HepG2 (cell line): ENCODE data around the gene DHRS4L2. TPM values are rescaled to one million over a fixed set of nuclear protein-coding genes. Genes with fewer than 3 reads are reported as not detected.

Experiments used
- AFF4 ChIP-seq: sonication (generic); formaldehyde crosslinking; IDR thresholded peaks from 2 replicates; pipeline ENCODE4 v1.4.0; 2020; ENCODE audit warnings: missing genetic modification reagents
- AHDC1 ChIP-seq: sonication (generic); formaldehyde crosslinking; IDR thresholded peaks from 2 replicates; pipeline ENCODE4 v1.5.1; 2020; ENCODE audit warnings: mild to moderate bottlenecking, missing genetic modification reagents, borderline replicate concordance
- FOXO4 ChIP-seq: sonication (generic); formaldehyde crosslinking; conservative IDR thresholded peaks from 2 replicates; pipeline ENCODE4 v1.8.1; 2023; ENCODE audit warnings: missing genetic modification reagents
- FOXP1 ChIP-seq, 2 experiments: fragments of 450-650 bp in 1 of 2; IDR thresholded peaks; 2 replicates each; pipeline ENCODE4 v1.6.1; 2017 to 2018; ENCODE audit warnings: antibody characterized with exemption in 1 of 2
- MYNN ChIP-seq: sonication (generic); formaldehyde crosslinking; IDR thresholded peaks from 2 replicates; pipeline ENCODE4 v1.4.0; 2020; ENCODE audit warnings: mild to moderate bottlenecking, low read depth, missing genetic modification reagents
- NCOR1 ChIP-seq: fragments of 200-600 bp; sonication (generic); IDR thresholded peaks from 2 replicates; pipeline ENCODE4 v1.7.0; 2017; ENCODE audit warnings: antibody characterized with exemption, low read length, borderline replicate concordance
- NFRKB ChIP-seq: fragments of 450-650 bp; IDR thresholded peaks from 2 replicates; pipeline ENCODE4 v1.6.1; 2017
- NFYB ChIP-seq: sonication (generic); formaldehyde crosslinking; IDR thresholded peaks from 2 replicates; pipeline ENCODE4 v1.4.0; 2020; ENCODE audit warnings: missing genetic modification reagents
- NPAS2 ChIP-seq: sonication (generic); formaldehyde crosslinking; IDR thresholded peaks from 2 replicates; pipeline ENCODE4 v1.8.0; 2022; ENCODE audit warnings: mild to moderate bottlenecking, missing genetic modification reagents, borderline replicate concordance
- PCBP1 ChIP-seq: fragments of 200-400 bp; formaldehyde crosslinking; IDR thresholded peaks from 2 replicates; pipeline ENCODE4 v1.6.1; 2017; ENCODE audit warnings: mild to moderate bottlenecking, low read depth, low read length, borderline replicate concordance
- SIX1 ChIP-seq: sonication (generic); formaldehyde crosslinking; IDR thresholded peaks from 2 replicates; pipeline ENCODE4 v1.4.0; 2020; ENCODE audit warnings: missing genetic modification reagents, borderline replicate concordance
- TEAD2 ChIP-seq: sonication (generic); formaldehyde crosslinking; IDR thresholded peaks from 2 replicates; pipeline ENCODE4 v1.9.0; 2021; ENCODE audit warnings: missing genetic modification reagents
- ZNF224 ChIP-seq: sonication (generic); formaldehyde crosslinking; IDR thresholded peaks from 2 replicates; pipeline ENCODE4 v1.5.0; 2020; ENCODE audit warnings: mild to moderate bottlenecking, missing genetic modification reagents
- ZNF550 ChIP-seq: sonication (generic); formaldehyde crosslinking; IDR thresholded peaks from 2 replicates; pipeline ENCODE4 v1.4.0; 2020; ENCODE audit warnings: mild to moderate bottlenecking, missing genetic modification reagents, borderline replicate concordance
- ZNF557 ChIP-seq: sonication (generic); formaldehyde crosslinking; IDR thresholded peaks from 2 replicates; pipeline ENCODE4 v1.4.0; 2020; ENCODE audit warnings: missing genetic modification reagents
- ZNF737 ChIP-seq: sonication (generic); formaldehyde crosslinking; IDR thresholded peaks from 2 replicates; pipeline ENCODE4 v1.5.0; 2020; ENCODE audit warnings: missing genetic modification reagents, mild to moderate bottlenecking, borderline replicate concordance
- ZNF740 ChIP-seq: sonication (generic); formaldehyde crosslinking; IDR thresholded peaks from 2 replicates; pipeline ENCODE4 v1.4.0; 2020; ENCODE audit warnings: missing genetic modification reagents
- ZNF772 ChIP-seq: sonication (generic); formaldehyde crosslinking; IDR thresholded peaks from 2 replicates; pipeline ENCODE4 v1.5.0; 2020; ENCODE audit warnings: mild to moderate bottlenecking, missing genetic modification reagents
- polyA plus RNA-seq, 8 experiments: library from polyadenylated mRNA; depleted of rRNA in 3 of 8; stranded (reverse) in 7 of 8; unstranded in 1 of 8; fragments of >200 nt; fragmentation: Illumina TruSeq in 4 of 8; extraction: Trizol in 4 of 8; gene quantifications; 2 replicates each; pipeline versions ENCODE4 v1.2.1 to v1.2.3, GENCODE V29; 2011 to 2016; ENCODE audit warnings: low read depth in 4 of 8, missing spikeins in 1 of 8, mixed read lengths in 1 of 8; ENCODE audit not compliant: insufficient read depth in 1 of 8
- total RNA-seq, 5 experiments: library from RNA; depleted of rRNA; stranded (reverse); fragments of >200 nt; fragmentation: Illumina TruSeq; extraction: Trizol; gene quantifications; 2 replicates each; pipeline ENCODE4 v1.2.3, GENCODE V29; 2016; ENCODE audit warnings: low read depth in 1 of 5

DHRS4L2 gene
- total and polyA plus RNA-seq, 2 of the 13 experiments (the other 11 are each of a cell fraction or from before 2014, with no cell fraction given): 24.7 to 38.2 TPM

GRCh38 chr14:24013654-24014514 is 25.2 kb downstream of the DHRS4L2 start (continued):
- TF ChIP-seq AFF4 (no peak), ZNF740 (CRISPR knock-in tag) (no peak), ZNF772 (CRISPR knock-in tag) (no peak; the same call in 1 of the 2 replicates), PCBP1 (no peak), FOXO4 (CRISPR knock-in tag) (no peak), ZNF550 (CRISPR knock-in tag) (no peak), ZNF224 (no peak), NFRKB (no peak), ZNF557 (CRISPR knock-in tag) (no peak), ZNF737 (CRISPR knock-in tag) (no peak), FOXP1 (IDR thresholded peaks at IDR 0.05) (peak; percentile 41; the same call in 1 of the 2 replicates), FOXP1 (CRISPR knock-in tag; IDR thresholded peaks at IDR 0.05) (peak; percentile 44; the same call in 1 of the 2 replicates), AHDC1 (CRISPR knock-in tag) (no peak; the same call in 1 of the 2 replicates), TEAD2 (CRISPR knock-in tag) (no peak), SIX1 (CRISPR knock-in tag) (no peak; the same call in 1 of the 2 replicates), NFYB (no peak), MYNN (CRISPR knock-in tag) (no peak; the same call in 1 of the 2 replicates), NPAS2 (CRISPR knock-in tag) (no peak), NCOR1 (no peak)
